ENCODE results near the gene TPT1.

The TPT1 gene

DNA sequence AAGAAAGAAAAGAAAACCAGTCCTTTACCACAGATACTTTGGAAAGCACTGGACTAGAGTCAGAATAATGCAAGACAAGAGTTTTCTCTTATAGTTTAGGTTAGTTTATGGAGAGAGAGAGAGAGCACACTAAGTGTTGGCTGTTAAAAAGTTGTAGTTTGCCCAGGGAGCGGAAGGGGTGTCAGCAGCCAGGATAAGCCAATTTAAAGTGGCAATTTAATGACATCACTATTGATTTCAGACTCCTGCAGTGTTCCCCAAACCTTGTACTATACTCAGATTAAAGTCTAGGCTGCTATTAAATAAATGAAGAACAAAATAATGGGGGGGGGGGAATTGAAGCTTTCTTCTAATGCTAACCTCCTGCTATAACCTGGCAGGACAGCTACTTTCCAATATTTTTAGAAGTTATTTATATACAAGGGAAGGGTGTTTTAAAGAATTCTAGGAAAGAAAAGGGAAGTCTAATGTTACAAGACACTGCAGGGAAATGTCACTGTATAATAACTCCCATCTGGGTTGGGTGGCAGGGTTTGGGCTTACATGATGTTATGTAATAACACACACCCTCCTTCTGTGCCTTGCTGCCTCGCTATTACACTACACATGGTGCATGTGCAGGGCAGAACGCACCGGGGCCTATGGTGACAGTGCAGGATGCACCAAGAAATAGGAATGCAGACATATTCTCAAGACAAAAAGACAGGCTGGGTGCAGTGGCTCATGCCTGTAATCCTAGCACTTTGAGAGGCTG is 19.9 kb downstream of the TPT1 start:
- H3K36me3 ChIP-seq (ENCODE audit: control insufficient read depth, insufficient read depth, low read length): no peaks in the 10 kb centered on the region

DNA sequence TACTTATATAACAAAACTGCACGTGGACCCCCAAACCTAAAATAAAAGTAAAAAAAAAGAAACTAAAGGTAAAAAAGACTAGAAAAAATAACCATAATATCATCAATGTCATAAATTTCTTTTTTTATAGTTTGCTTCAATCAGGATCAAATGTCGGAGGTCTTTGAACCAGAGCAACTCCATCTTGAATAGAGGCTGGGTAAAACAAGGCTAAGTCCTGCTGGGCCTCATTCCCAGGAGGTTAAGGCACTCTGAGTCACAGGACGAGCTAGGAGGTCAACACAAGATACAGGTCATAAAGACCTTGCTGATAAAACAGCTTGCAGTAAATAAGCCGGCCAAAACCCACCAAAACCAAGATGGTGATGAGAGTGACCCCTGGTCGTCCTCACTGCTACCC is 24.0 kb downstream of the TPT1 start:
- H3K4me1 ChIP-seq (ENCODE audit: control insufficient read depth, insufficient read depth, low read length, poor library complexity, severe bottlenecking): no peaks in the 10 kb centered on the region
- no peak overlapping the region for H3K27ac ChIP-seq (ENCODE audit: low read depth, low read length, severe bottlenecking)
- 94% methylated on average over 2 to 4 of the region's 5 CpGs for WGBS, 2 experiments (ENCODE audit: insufficient coverage in 2 of 2)
- no peaks in the 10 kb centered on the region for H3K9me3 ChIP-seq (ENCODE audit: control insufficient read depth, low read length)
- H3K36me3 ChIP-seq (ENCODE audit: control insufficient read depth, insufficient read depth, low read length): no peaks in the 10 kb centered on the region
- no peak overlapping the region for H3K4me3 ChIP-seq (ENCODE audit: extremely low read depth, insufficient read depth, low read length, poor library complexity, severe bottlenecking)

More for the DNA sequence above, 19.9 kb downstream of the TPT1 start:
- 82 to 94% methylated on average over 2 to 3 of the region's 4 CpGs for WGBS, 2 experiments (ENCODE audit: insufficient coverage in 2 of 2)
- Histone ChIP-seq H3K9me3 (ENCODE audit: control insufficient read depth, low read length) (no peaks in the 10 kb centered on the region), H3K27ac (ENCODE audit: low read depth, low read length, severe bottlenecking) (no peak overlapping the region), H3K4me1 (ENCODE audit: control insufficient read depth, insufficient read depth, low read length, poor library complexity, severe bottlenecking) (peaks cover 9% of the 10 kb centered on the region), H3K4me3 (ENCODE audit: extremely low read depth, insufficient read depth, low read length, poor library complexity, severe bottlenecking) (no peak overlapping the region)

GRCh38 chr13:45316338-45316737 is 24.6 kb downstream of the TPT1 start:
- Histone ChIP-seq H3K27ac (ENCODE audit: low read depth, low read length, severe bottlenecking) (no peak overlapping the region), H3K4me1 (ENCODE audit: control insufficient read depth, insufficient read depth, low read length, poor library complexity, severe bottlenecking) (no peaks in the 10 kb centered on the region), H3K36me3 (ENCODE audit: control insufficient read depth, insufficient read depth, low read length) (no peaks in the 10 kb centered on the region), H3K9me3 (ENCODE audit: control insufficient read depth, low read length) (no peaks in the 10 kb centered on the region), H3K4me3 (ENCODE audit: extremely low read depth, insufficient read depth, low read length, poor library complexity, severe bottlenecking) (no peak overlapping the region)
- whole genome bisulfite sequencing, 2 experiments (ENCODE audit: insufficient coverage in 2 of 2): 71 to 92% methylated on average over 2 to 4 of the region's 6 CpGs

DNA sequence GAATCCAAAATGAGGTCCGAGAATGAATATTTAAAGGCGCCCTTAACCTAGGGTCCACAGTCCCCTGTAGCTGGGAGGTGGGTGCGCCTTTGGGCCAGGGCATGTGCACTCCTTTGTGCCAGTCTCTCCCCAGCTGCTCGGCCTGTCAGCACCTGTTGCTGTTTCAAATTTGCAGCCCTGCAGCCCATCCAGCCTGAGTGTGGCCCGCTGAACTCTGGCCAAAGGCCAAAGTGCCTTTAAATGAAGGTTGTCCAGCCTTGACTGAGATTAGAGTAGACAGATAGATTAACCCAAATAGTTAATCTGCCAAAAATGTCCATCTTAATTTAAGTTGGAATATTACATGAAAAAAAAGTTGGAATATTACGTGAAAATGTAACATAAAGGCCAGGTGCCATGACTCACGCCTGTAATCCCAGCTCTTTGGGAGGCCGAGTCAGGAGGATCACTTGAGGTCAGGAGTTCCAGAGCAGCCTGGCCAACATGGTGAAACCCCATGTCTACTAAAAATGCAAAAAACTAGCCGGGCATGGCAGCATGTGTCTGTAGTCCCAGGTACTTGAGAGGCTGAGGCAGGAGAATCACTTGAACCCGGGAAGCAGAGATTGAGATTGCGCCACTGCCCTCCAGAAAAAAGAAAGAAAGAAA is 25.3 kb downstream of the TPT1 start:
- 90 to 93% methylated on average over 9 of the region's 11 CpGs for WGBS, 2 experiments (ENCODE audit: insufficient coverage in 2 of 2)
- no peaks in the 10 kb centered on the region for H3K4me1 ChIP-seq (ENCODE audit: control insufficient read depth, insufficient read depth, low read length, poor library complexity, severe bottlenecking)
- no peak overlapping the region for H3K27ac ChIP-seq (ENCODE audit: low read depth, low read length, severe bottlenecking)
- H3K9me3 ChIP-seq (ENCODE audit: control insufficient read depth, low read length): no peaks in the 10 kb centered on the region
- H3K4me3 ChIP-seq (ENCODE audit: extremely low read depth, insufficient read depth, low read length, poor library complexity, severe bottlenecking): no peak overlapping the region
- no peaks in the 10 kb centered on the region for H3K36me3 ChIP-seq (ENCODE audit: control insufficient read depth, insufficient read depth, low read length)

DNA sequence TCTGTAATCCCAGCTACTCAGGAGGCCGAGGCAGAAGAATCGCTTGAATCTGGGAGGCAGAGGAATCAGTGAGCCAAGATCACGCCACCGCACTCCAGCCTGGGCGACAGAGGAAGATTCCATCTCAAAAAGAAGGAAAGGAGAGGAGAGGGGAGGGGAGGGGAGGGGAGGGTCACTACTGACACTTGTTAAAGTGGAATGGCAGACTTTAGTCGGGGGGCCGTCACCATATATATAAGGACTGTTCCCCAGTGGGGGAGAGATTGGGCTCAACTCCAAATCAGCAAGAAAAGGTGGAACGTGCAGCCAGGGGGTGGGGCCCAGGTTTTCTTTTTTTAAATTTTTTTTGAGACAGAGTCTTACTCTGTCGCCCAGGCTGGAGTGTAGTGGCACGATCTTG is 26.2 kb downstream of the TPT1 start:
- no peaks in the 10 kb centered on the region for H3K4me1 ChIP-seq (ENCODE audit: control insufficient read depth, insufficient read depth, low read length, poor library complexity, severe bottlenecking)
- 85 to 97% methylated on average over 5 to 6 of the region's 10 CpGs for WGBS, 2 experiments (ENCODE audit: insufficient coverage in 2 of 2)
- H3K36me3 ChIP-seq (ENCODE audit: control insufficient read depth, insufficient read depth, low read length): no peaks in the 10 kb centered on the region
- H3K9me3 ChIP-seq (ENCODE audit: control insufficient read depth, low read length): no peaks in the 10 kb centered on the region
- no peak overlapping the region for H3K4me3 ChIP-seq (ENCODE audit: extremely low read depth, insufficient read depth, low read length, poor library complexity, severe bottlenecking)
- no peak overlapping the region for H3K27ac ChIP-seq (ENCODE audit: low read depth, low read length, severe bottlenecking)

DNA sequence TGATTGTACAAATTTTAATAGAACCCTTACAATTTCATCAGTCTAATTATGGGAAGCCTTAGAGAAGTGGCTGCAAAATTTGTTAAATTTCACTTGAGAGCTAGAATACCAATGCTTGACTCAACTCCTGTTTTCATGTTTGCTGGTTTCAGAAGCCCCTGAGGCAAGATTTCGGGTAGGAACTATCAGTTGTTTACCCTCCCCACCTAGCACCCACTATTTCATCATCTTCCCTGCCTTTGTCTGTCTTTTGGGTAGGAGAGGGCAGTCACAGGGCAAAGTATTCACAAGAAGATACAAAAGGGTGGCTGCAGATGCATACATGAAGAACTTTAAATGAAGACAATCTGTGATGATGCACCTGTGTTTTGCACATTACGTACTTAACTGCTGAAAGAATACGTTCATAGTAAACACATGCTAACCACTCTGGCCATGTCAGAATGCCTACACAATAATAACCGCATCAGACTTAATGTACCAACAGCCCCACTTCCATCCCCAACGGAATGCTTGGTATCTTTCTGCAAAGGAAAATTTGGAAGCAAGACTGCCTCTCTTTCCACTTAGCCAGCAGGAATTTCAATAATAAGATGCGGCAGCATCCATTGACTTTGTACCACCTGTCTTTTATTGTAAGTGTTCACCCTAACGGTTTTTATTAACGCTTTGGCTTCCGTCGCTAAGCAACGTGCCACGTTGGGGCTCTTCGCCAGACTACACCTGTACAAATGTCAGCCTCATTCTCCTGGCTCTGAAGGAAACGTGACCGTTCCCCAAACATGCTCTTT is 30.4 kb downstream of the TPT1 start:
- H3K36me3 ChIP-seq (ENCODE audit: control insufficient read depth, insufficient read depth, low read length): no peaks in the 10 kb centered on the region
- no peaks in the 10 kb centered on the region for H3K4me1 ChIP-seq (ENCODE audit: control insufficient read depth, insufficient read depth, low read length, poor library complexity, severe bottlenecking)
- no peaks in the 10 kb centered on the region for H3K9me3 ChIP-seq (ENCODE audit: control insufficient read depth, low read length)
- 41 to 48% methylated on average over 14 of the region's 15 CpGs for WGBS, 2 experiments (ENCODE audit: insufficient coverage in 2 of 2)
- H3K27ac ChIP-seq (ENCODE audit: low read depth, low read length, severe bottlenecking): no peak overlapping the region
- peak overlapping the region; percentile 37 for H3K4me3 ChIP-seq (ENCODE audit: extremely low read depth, insufficient read depth, low read length, poor library complexity, severe bottlenecking)

DNA sequence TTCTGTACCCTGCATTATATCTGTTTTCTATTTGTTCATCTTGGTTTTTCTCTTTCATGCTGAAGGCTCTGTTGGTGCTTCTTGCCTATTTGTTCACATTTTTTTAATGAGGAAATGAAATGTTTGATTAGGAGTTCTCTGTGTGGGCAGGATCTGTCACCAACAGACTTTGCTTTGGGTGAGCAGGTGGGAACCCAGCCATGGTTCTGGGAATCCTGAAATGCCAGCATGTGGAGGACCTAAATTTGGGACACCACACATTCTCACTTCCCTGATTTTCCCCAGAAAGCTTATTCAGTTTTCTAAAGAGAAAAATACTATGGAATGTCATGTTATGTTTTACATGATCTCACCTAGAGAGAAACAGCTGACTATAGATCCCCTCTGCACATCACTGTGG is 34.0 kb downstream of the TPT1 start:
- H3K4me1 ChIP-seq (ENCODE audit: control insufficient read depth, insufficient read depth, low read length, poor library complexity, severe bottlenecking): no peaks in the 10 kb centered on the region
- no peak overlapping the region for H3K27ac ChIP-seq (ENCODE audit: low read depth, low read length, severe bottlenecking)
- H3K36me3 ChIP-seq (ENCODE audit: control insufficient read depth, insufficient read depth, low read length): no peaks in the 10 kb centered on the region
- no peak overlapping the region for H3K4me3 ChIP-seq (ENCODE audit: extremely low read depth, insufficient read depth, low read length, poor library complexity, severe bottlenecking)
- no peaks in the 10 kb centered on the region for H3K9me3 ChIP-seq (ENCODE audit: control insufficient read depth, low read length)

- H3K4me3 ChIP-seq (ENCODE audit: extremely low read depth, insufficient read depth, low read length, poor library complexity, severe bottlenecking): no peak overlapping the region
- no peaks in the 10 kb centered on the region for H3K36me3 ChIP-seq (ENCODE audit: control insufficient read depth, insufficient read depth, low read length)
- H3K4me1 ChIP-seq (ENCODE audit: control insufficient read depth, insufficient read depth, low read length, poor library complexity, severe bottlenecking): no peaks in the 10 kb centered on the region
- 86% methylated on average over 2 of the region's 5 CpGs for WGBS, 2 experiments (ENCODE audit: insufficient coverage in 2 of 2)
- no peak overlapping the region for H3K27ac ChIP-seq (ENCODE audit: low read depth, low read length, severe bottlenecking)
- H3K9me3 ChIP-seq (ENCODE audit: control insufficient read depth, low read length): no peaks in the 10 kb centered on the region
Measured at GRCh38 chr13:45305079-45305478, 35.9 kb downstream of the TPT1 start.

DNA sequence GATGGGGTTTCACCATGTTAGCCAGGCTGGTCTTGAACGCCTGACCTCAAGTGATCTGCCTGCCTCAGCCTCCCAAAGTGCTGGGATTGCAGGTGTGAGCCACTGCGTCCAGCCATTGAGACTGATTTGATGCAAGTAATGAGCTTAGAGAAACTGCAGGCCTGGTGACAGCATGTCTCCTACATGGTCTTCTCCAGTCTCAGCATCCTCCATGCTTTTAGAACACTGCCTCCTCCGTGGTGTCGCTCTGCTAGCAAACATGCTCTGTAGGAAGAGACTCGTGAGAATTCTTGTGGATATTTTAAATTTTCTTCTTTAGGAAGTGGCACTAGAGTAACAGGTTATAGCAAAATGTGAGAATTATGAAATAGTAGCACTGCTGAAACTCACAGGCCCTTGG is 37.1 kb downstream of the TPT1 start:
- H3K9me3 ChIP-seq (ENCODE audit: control insufficient read depth, low read length): no peaks in the 10 kb centered on the region
- no peaks in the 10 kb centered on the region for H3K36me3 ChIP-seq (ENCODE audit: control insufficient read depth, insufficient read depth, low read length)
- no peak overlapping the region for H3K27ac ChIP-seq (ENCODE audit: low read depth, low read length, severe bottlenecking)
- 83 to 93% methylated on average over 5 of the region's 5 CpGs for WGBS, 2 experiments (ENCODE audit: insufficient coverage in 2 of 2)
- H3K4me3 ChIP-seq (ENCODE audit: extremely low read depth, insufficient read depth, low read length, poor library complexity, severe bottlenecking): no peak overlapping the region
- no peaks in the 10 kb centered on the region for H3K4me1 ChIP-seq (ENCODE audit: control insufficient read depth, insufficient read depth, low read length, poor library complexity, severe bottlenecking)

GRCh38 chr13:45303026-45303425 is 38.0 kb downstream of the TPT1 start:
- H3K4me1 ChIP-seq (ENCODE audit: control insufficient read depth, insufficient read depth, low read length, poor library complexity, severe bottlenecking): no peaks in the 10 kb centered on the region
- no peaks in the 10 kb centered on the region for H3K36me3 ChIP-seq (ENCODE audit: control insufficient read depth, insufficient read depth, low read length)
- no peaks in the 10 kb centered on the region for H3K9me3 ChIP-seq (ENCODE audit: control insufficient read depth, low read length)
- H3K4me3 ChIP-seq (ENCODE audit: extremely low read depth, insufficient read depth, low read length, poor library complexity, severe bottlenecking): no peak overlapping the region
- H3K27ac ChIP-seq (ENCODE audit: low read depth, low read length, severe bottlenecking): no peak overlapping the region
- WGBS, 2 experiments (ENCODE audit: insufficient coverage in 2 of 2): no CpG with 5 or more reads among the region's 2 CpGs

DNA sequence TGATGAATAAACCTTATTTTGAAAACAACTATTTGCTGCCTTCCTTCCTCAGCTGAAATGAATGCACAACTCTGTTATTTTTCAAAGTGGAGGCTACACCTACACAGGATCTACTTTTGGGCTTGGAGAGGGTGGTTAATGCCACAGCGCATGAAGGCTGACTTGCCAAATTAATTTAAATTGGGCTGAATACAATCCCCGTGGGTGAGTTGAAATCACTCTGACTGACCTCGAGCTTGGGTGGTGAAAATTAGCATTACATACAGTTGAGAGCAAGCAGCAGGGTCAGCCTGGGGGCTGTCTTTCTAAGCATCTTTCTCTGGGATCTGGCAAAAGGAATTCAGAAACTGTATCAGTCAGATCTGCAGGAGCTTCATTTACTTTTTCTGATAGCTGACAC is 38.5 kb downstream of the TPT1 start:
- no peaks in the 10 kb centered on the region for H3K4me1 ChIP-seq (ENCODE audit: control insufficient read depth, insufficient read depth, low read length, poor library complexity, severe bottlenecking)
- 39 to 52% methylated on average over 3 of the region's 3 CpGs for WGBS, 2 experiments (ENCODE audit: insufficient coverage in 2 of 2)

More for the DNA sequence above, 38.5 kb downstream of the TPT1 start:
- H3K36me3 ChIP-seq (ENCODE audit: control insufficient read depth, insufficient read depth, low read length): no peaks in the 10 kb centered on the region
- no peak overlapping the region for H3K27ac ChIP-seq (ENCODE audit: low read depth, low read length, severe bottlenecking)
- H3K4me3 ChIP-seq (ENCODE audit: extremely low read depth, insufficient read depth, low read length, poor library complexity, severe bottlenecking): no peak overlapping the region
- no peaks in the 10 kb centered on the region for H3K9me3 ChIP-seq (ENCODE audit: control insufficient read depth, low read length)
